MM.1S (cell line): ENCODE measurements around the gene PKMYT1.
"Not testable (repeated sequence)": the region's sequence is repeated elsewhere in the genome, so short reads cannot be mapped to it uniquely, and the experiment has no call there.

Source experiments
- DNase-seq: peaks from one replicate; pipeline ENCODE4 v3.0.0-alpha.2; 2015
- H2AFZ ChIP-seq: fragments of 300-600 bp; sonication (generic); 2 replicates; pipeline ENCODE4 v1.6.0; 2016; ENCODE audit warnings: antibody characterized with exemption, low read length
- H3F3A ChIP-seq: fragments of 300-600 bp; sonication (generic); 2 replicates; pipeline ENCODE4 v1.6.1; 2016; ENCODE audit warnings: mild to moderate bottlenecking, antibody characterized with exemption, low read length, moderate library complexity, mixed read lengths; ENCODE audit not compliant: insufficient read depth
- H3K27ac ChIP-seq: fragments of 300-600 bp; sonication (generic); 2 replicates; pipeline ENCODE4 v1.5.1; 2016; ENCODE audit warnings: mild to moderate bottlenecking, low read length
- H3K27me3 ChIP-seq: fragments of 300-600 bp; sonication (generic); replicated peaks from 2 replicates; pipeline ENCODE4 v1.6.0; 2016; ENCODE audit warnings: low read length; ENCODE audit not compliant: insufficient read depth
- H3K36me3 ChIP-seq: fragments of 300-600 bp; sonication (generic); replicated peaks from 2 replicates; pipeline ENCODE4 v1.6.1; 2016; ENCODE audit warnings: mild to moderate bottlenecking, low read length, mixed read lengths; ENCODE audit not compliant: insufficient read depth
- H3K4me1 ChIP-seq: fragments of 300-600 bp; sonication (generic); 2 replicates; pipeline ENCODE4 v1.6.1; 2016; ENCODE audit warnings: low read length, mixed read lengths
- H3K4me2 ChIP-seq: fragments of 300-600 bp; sonication (generic); 2 replicates; pipeline ENCODE4 v1.6.0; 2016; ENCODE audit warnings: low read depth, low read length
- H3K4me3 ChIP-seq: fragments of 300-600 bp; sonication (generic); 2 replicates; pipeline ENCODE4 v1.5.1; 2016; ENCODE audit warnings: low read length, mixed read lengths
- H3K79me2 ChIP-seq: fragments of 300-600 bp; sonication (generic); 2 replicates; pipeline ENCODE4 v1.6.1; 2016; ENCODE audit warnings: mixed run types, low read length, mixed read lengths
- H3K9ac ChIP-seq: fragments of 300-600 bp; sonication (generic); 2 replicates; pipeline ENCODE4 v1.6.1; 2016; ENCODE audit warnings: low read length, mixed read lengths
- H3K9me2 ChIP-seq: fragments of 300-600 bp; sonication (generic); replicated peaks from 2 replicates; pipeline ENCODE4 v1.6.1; 2016; ENCODE audit warnings: mild to moderate bottlenecking, low read length, mixed read lengths; ENCODE audit not compliant: insufficient read depth
- H3K9me3 ChIP-seq: fragments of 300-600 bp; sonication (generic); replicated peaks from 2 replicates; pipeline ENCODE4 v1.6.1; 2016; ENCODE audit warnings: mild to moderate bottlenecking, low read length, mixed read lengths; ENCODE audit not compliant: insufficient read depth
- H4K20me1 ChIP-seq: fragments of 300-600 bp; sonication (generic); 2 replicates; pipeline ENCODE4 v1.6.1; 2016; ENCODE audit warnings: mild to moderate bottlenecking, low read length, moderate library complexity, mixed read lengths; ENCODE audit not compliant: insufficient read depth
- CTCF ChIP-seq: fragments of 300-600 bp; sonication (generic); IDR thresholded peaks from 2 replicates; pipeline ENCODE4 v1.5.1; 2016; ENCODE audit warnings: antibody characterized with exemption, low read length, mixed read lengths
- EZH2 ChIP-seq: fragments of 300-600 bp; sonication (generic); optimal IDR thresholded peaks from 2 replicates; pipeline ENCODE3; 2017; ENCODE audit warnings: low read depth, mild to moderate bottlenecking, antibody characterized with exemption, low read length, mixed read lengths
- EZH2phosphoT487 ChIP-seq: fragments of 300-600 bp; sonication (generic); IDR thresholded peaks from 2 replicates; pipeline ENCODE4 v1.6.1; 2018; ENCODE audit warnings: antibody characterized with exemption, low read length

PKMYT1 gene

GRCh38 chr16:2933136-2933535 is 47.1 kb downstream of the PKMYT1 start:
- TF ChIP-seq EZH2phosphoT487 (no peak), CTCF (no peak), EZH2 (no peak)
- Histone ChIP-seq H3K27me3 (no peaks in the 10 kb centered on the region), H3K4me3 (no peak overlapping the region), H3K9me3 (no peaks in the 10 kb centered on the region), H3F3A (no peaks in the 10 kb centered on the region), H3K4me1 (no peaks in the 10 kb centered on the region), H3K79me2 (no peaks in the 10 kb centered on the region), H3K9ac (no peak overlapping the region), H2AFZ (no peak overlapping the region), H4K20me1 (no peaks in the 10 kb centered on the region), H3K27ac (no peak overlapping the region), H3K36me3 (no peaks in the 10 kb centered on the region), H3K4me2 (no peak overlapping the region), H3K9me2 (no peaks in the 10 kb centered on the region)
- no peak for DNase-seq

- not testable (repeated sequence) for H3K4me2 ChIP-seq, H3K9ac ChIP-seq, H3K27ac ChIP-seq, H3K4me1 ChIP-seq, H3K9me3 ChIP-seq, H4K20me1 ChIP-seq, H3K4me3 ChIP-seq, H2AFZ ChIP-seq, H3K79me2 ChIP-seq, H3K36me3 ChIP-seq, H3K9me2 ChIP-seq, H3K27me3 ChIP-seq, DNase-seq, H3F3A ChIP-seq
These were observed 48.9 kb downstream of the PKMYT1 start for GRCh38 chr16:2931231-2931914.

GRCh38 chr16:2930236-2930635 is 50.0 kb downstream of the PKMYT1 start:
- DNase-seq, result no peak
- TF ChIP-seq EZH2 (no peak), CTCF (no peak), EZH2phosphoT487 (no peak)
- H3K9me3 ChIP-seq, result no peaks in the 10 kb centered on the region
- peaks cover 10% of the 10 kb centered on the region; the same call in 1 of the 2 replicates for H3K4me1 ChIP-seq
- no peak overlapping the region for H3K27ac ChIP-seq
- H3K4me2 ChIP-seq, result no peak overlapping the region
- peaks cover 4% of the 10 kb centered on the region; the same call in 1 of the 2 replicates for H3F3A ChIP-seq
- no peaks in the 10 kb centered on the region for H3K36me3 ChIP-seq
- H3K79me2 ChIP-seq, result peaks cover 5% of the 10 kb centered on the region; the same call in 1 of the 2 replicates
- no peaks in the 10 kb centered on the region for H4K20me1 ChIP-seq
- no peak overlapping the region for H2AFZ ChIP-seq
- H3K4me3 ChIP-seq, result no peak overlapping the region
- no peak overlapping the region for H3K9ac ChIP-seq
- H3K9me2 ChIP-seq, result no peaks in the 10 kb centered on the region
- H3K27me3 ChIP-seq, result no peaks in the 10 kb centered on the region

GRCh38 chr16:2929693-2930092 is 50.6 kb downstream of the PKMYT1 start:
- TF ChIP-seq CTCF (no peak), EZH2phosphoT487 (no peak), EZH2 (no peak)
- Histone ChIP-seq H3K4me1 (peaks cover 10% of the 10 kb centered on the region; the same call in 1 of the 2 replicates), H2AFZ (no peak overlapping the region), H3K79me2 (peaks cover 5% of the 10 kb centered on the region; the same call in 1 of the 2 replicates), H4K20me1 (no peaks in the 10 kb centered on the region), H3K9me3 (no peaks in the 10 kb centered on the region), H3K4me3 (no peak overlapping the region), H3K4me2 (no peak overlapping the region), H3F3A (peaks cover 4% of the 10 kb centered on the region; the same call in 1 of the 2 replicates), H3K9me2 (no peaks in the 10 kb centered on the region), H3K27me3 (no peaks in the 10 kb centered on the region), H3K27ac (no peak overlapping the region), H3K36me3 (no peaks in the 10 kb centered on the region), H3K9ac (no peak overlapping the region)
- no peak for DNase-seq
